ENCODE measurements around the gene LRFN4. TPM values are rescaled to one million over a fixed set of nuclear protein-coding genes. Genes with fewer than 3 reads are reported as not detected.

LRFN4 gene
- total RNA-seq, 2 donors from 2014 or later: 20.7 to 51.7 TPM

GRCh38 chr11:66881927-66882452 is 25.1 kb downstream of the LRFN4 start:
- Histone ChIP-seq H3K4me1 (no peaks in the 10 kb centered on the region), H3K9ac (ENCODE audit: low read depth in 2 of 2, low read length in 2 of 2) (no peak overlapping the region), H3K36me3 (no peaks in the 10 kb centered on the region), H3K27me3 (no peaks in the 10 kb centered on the region), H3K9me3 (no peaks in the 10 kb centered on the region), H3K27ac (no peak overlapping the region), H3K4me3 (no peak overlapping the region)
- intact Hi-C loops (cut with DNase I): loop anchor here (2.0 kb wide), 1 partner anchor 185 kb away; no protein-coding TSS in a partner anchor
- no peak for TF ChIP-seq CTCF (IDR thresholded peaks at IDR 0.05)
- DNase-seq: no peak

- Histone ChIP-seq H3K9me3 (no peaks in the 10 kb centered on the region), H3K4me1 (no peaks in the 10 kb centered on the region), H3K27me3 (no peaks in the 10 kb centered on the region), H3K36me3 (no peaks in the 10 kb centered on the region), H3K27ac (no peak overlapping the region), H3K4me3 (no peak overlapping the region), H3K9ac (ENCODE audit: low read depth in 2 of 2, low read length in 2 of 2) (peak overlapping the region in 1 of 2 donors; percentile 30)
- intact Hi-C loops (cut with DNase I): loop anchor here (2.0 kb wide), 1 partner anchor 186 kb away; no protein-coding TSS in a partner anchor
- no peak for TF ChIP-seq CTCF (IDR thresholded peaks at IDR 0.05)
- no peak for DNase-seq
These were observed 25.7 kb downstream of the LRFN4 start for GRCh38 chr11:66882561-66883015.

- H3K36me3 ChIP-seq: no peaks in the 10 kb centered on the region
- no peak overlapping the region for H3K27ac ChIP-seq
- H3K4me3 ChIP-seq: no peak overlapping the region
- peak overlapping the region in 1 of 2 donors; percentile 30 for H3K9ac ChIP-seq (ENCODE audit: low read depth in 2 of 2, low read length in 2 of 2)
- intact Hi-C loops (cut with DNase I): loop anchor here (2.0 kb wide), 1 partner anchor 186 kb away; no protein-coding TSS in a partner anchor
- no peaks in the 10 kb centered on the region for H3K27me3 ChIP-seq
- peak; percentile 71 for TF ChIP-seq CTCF (IDR thresholded peaks at IDR 0.05)
- no peaks in the 10 kb centered on the region for H3K4me1 ChIP-seq
- H3K9me3 ChIP-seq: no peaks in the 10 kb centered on the region
- DNase-seq: peak; percentile 83
These were observed 26.4 kb downstream of the LRFN4 start for GRCh38 chr11:66883016-66883965.

GRCh38 chr11:66884443-66884842 is 27.6 kb downstream of the LRFN4 start:
- H3K27me3 ChIP-seq: no peaks in the 10 kb centered on the region
- H3K9ac ChIP-seq (ENCODE audit: low read depth in 2 of 2, low read length in 2 of 2): no peak overlapping the region
- intact Hi-C loops (cut with DNase I): no loop called here
- H3K27ac ChIP-seq: no peak overlapping the region
- H3K4me3 ChIP-seq: no peak overlapping the region
- H3K36me3 ChIP-seq: no peaks in the 10 kb centered on the region
- no peak for DNase-seq
- TF ChIP-seq CTCF (IDR thresholded peaks at IDR 0.05): no peak
- no peaks in the 10 kb centered on the region for H3K4me1 ChIP-seq
- H3K9me3 ChIP-seq: no peaks in the 10 kb centered on the region

- H3K4me1 ChIP-seq: no peaks in the 10 kb centered on the region
- intact Hi-C loops (cut with DNase I): no loop called here
These were observed 28.6 kb downstream of the LRFN4 start for GRCh38 chr11:66885469-66885868.

More at GRCh38 chr11:66885469-66885868, 28.6 kb downstream of the LRFN4 start:
- no peak for DNase-seq
- TF ChIP-seq CTCF (IDR thresholded peaks at IDR 0.05): no peak
- Histone ChIP-seq H3K27me3 (no peaks in the 10 kb centered on the region), H3K36me3 (no peaks in the 10 kb centered on the region), H3K27ac (no peak overlapping the region), H3K9me3 (no peaks in the 10 kb centered on the region), H3K9ac (ENCODE audit: low read depth in 2 of 2, low read length in 2 of 2) (no peak overlapping the region), H3K4me3 (no peak overlapping the region)
